ENCODE measurements around the gene RBMS1. TPM values are rescaled to one million over a fixed set of nuclear protein-coding genes. Genes with fewer than 3 reads are reported as not detected.

RBMS1 gene
- total and polyA plus RNA-seq, 2 of the 13 experiments (the other 11 are each of a cell fraction or from before 2014, with no cell fraction given): 55.5 to 110 TPM

DNA sequence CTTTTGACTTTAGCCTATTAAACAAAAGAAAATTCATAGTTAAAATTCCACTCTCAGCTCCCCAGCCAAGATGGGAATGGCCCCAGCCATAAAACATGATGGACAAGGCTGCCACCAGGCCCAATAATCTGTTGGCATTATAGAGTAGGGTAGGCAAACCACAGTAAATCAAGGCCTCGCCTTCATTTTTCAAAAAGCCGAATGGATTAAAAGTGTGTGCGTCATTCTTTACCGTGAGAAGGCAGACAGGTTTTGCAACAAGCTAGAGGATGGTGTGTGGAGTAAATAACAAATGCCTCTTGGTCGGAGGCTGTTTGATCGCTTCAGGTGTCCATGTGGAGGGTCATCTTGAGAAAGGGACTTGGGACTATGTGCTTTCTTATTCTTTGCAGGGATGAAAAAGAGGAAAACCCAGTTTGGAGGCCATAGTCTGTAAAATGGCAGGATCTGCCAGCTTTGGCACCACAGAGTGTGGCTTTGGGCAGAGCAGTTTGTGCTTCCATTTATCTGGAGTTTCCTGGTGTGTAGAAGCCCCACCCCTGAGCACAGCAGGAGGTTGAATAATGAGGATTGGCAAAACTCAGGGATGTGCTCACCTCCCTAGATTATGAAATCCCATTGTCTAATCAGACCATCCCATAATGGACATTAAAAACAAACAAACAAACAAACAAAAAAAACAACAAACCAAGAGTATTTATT is 236.4 kb downstream of the RBMS1 start:
- Histone ChIP-seq H3K9ac (ENCODE audit: insufficient read depth, low read depth, low read length) (no peak overlapping the region), H2AFZ (ENCODE audit: low read length) (no peak overlapping the region), H4K20me1 (ENCODE audit: insufficient read depth, low read length) (no peaks in the 10 kb centered on the region), H3K4me3 (replicated peaks in 1 of 3; ENCODE audit: insufficient read depth in 1 of 3, low read depth in 2 of 3, low read length in 3 of 3) (no peak overlapping the region), H3K79me2 (ENCODE audit: insufficient read depth, low read length) (no peaks in the 10 kb centered on the region), H3K27ac (ENCODE audit: extremely low read length, insufficient read depth, low read length) (no peak overlapping the region), H3K4me2 (ENCODE audit: low read depth, low read length) (no peak overlapping the region), H3K36me3 (replicated peaks in 1 of 2; ENCODE audit: control insufficient read depth in 1 of 2, insufficient read depth in 2 of 2, low read length in 2 of 2) (no peaks in the 10 kb centered on the region), H3K27me3 (ENCODE audit: control insufficient read depth in 1 of 2, insufficient read depth in 2 of 2, low read length in 2 of 2) (no peaks in the 10 kb centered on the region), H3K9me3 (ENCODE audit: low read length) (no peaks in the 10 kb centered on the region), H3K4me1 (ENCODE audit: insufficient read depth, low read length) (no peaks in the 10 kb centered on the region)
- ATAC-seq (no peak), DNase-seq (ENCODE audit: low spot score) (no peak), FAIRE-seq (no peak)
- BruUV-seq (replicated peaks): no TSS peak
- in situ Hi-C loops (cut with HindIII; ENCODE audit: extremely low pct_ligation_motif_present, low pct_unique_long_range_greater_than_20kb) (loop anchor here (25.0 kb wide), 1 partner anchor 705 kb away; no protein-coding TSS in a partner anchor), intact Hi-C loops (cut with micrococcal nuclease; ENCODE audit: unreplicated experiment) (no loop called here)
- 80% methylated on average over 6 of the region's 6 CpGs for WGBS (ENCODE audit: low lambda C conversion rate)
- ChIA-PET CTCF (ENCODE audit: low intra/inter-chr PET ratio, low total read pairs) (no interaction called here), POLR2A (no interaction called here)
- TF ChIP-seq ZNF543 (CRISPR knock-in tag; IDR thresholded peaks at IDR 0.05) (no peak), ZSCAN9 (CRISPR knock-in tag; IDR thresholded peaks at IDR 0.05; ENCODE audit: borderline replicate concordance) (no peak), ZNF317 (CRISPR knock-in tag; IDR thresholded peaks at IDR 0.05) (no peak), DNMT1 (CRISPR knock-in tag; IDR thresholded peaks at IDR 0.05) (no peak), RELA (CRISPR knock-in tag; IDR thresholded peaks at IDR 0.05) (no peak), ZNF749 (CRISPR knock-in tag; IDR thresholded peaks at IDR 0.05; ENCODE audit: borderline replicate concordance) (no peak), TOPORS (CRISPR knock-in tag; IDR thresholded peaks at IDR 0.05) (no peak), ZMYM4 (CRISPR knock-in tag; IDR thresholded peaks at IDR 0.05) (no peak), YEATS2 (CRISPR knock-in tag; IDR thresholded peaks at IDR 0.05; ENCODE audit: borderline replicate concordance) (no peak), ZNF761 (CRISPR knock-in tag; conservative IDR thresholded peaks at IDR 0.05) (no peak), HIVEP1 (CRISPR knock-in tag; IDR thresholded peaks at IDR 0.05) (no peak), CENPX (CRISPR knock-in tag; IDR thresholded peaks at IDR 0.05) (no peak), ZNF782 (CRISPR knock-in tag; IDR thresholded peaks at IDR 0.05; ENCODE audit: borderline replicate concordance) (no peak)
- TF ChIP-seq, protein P1, sequence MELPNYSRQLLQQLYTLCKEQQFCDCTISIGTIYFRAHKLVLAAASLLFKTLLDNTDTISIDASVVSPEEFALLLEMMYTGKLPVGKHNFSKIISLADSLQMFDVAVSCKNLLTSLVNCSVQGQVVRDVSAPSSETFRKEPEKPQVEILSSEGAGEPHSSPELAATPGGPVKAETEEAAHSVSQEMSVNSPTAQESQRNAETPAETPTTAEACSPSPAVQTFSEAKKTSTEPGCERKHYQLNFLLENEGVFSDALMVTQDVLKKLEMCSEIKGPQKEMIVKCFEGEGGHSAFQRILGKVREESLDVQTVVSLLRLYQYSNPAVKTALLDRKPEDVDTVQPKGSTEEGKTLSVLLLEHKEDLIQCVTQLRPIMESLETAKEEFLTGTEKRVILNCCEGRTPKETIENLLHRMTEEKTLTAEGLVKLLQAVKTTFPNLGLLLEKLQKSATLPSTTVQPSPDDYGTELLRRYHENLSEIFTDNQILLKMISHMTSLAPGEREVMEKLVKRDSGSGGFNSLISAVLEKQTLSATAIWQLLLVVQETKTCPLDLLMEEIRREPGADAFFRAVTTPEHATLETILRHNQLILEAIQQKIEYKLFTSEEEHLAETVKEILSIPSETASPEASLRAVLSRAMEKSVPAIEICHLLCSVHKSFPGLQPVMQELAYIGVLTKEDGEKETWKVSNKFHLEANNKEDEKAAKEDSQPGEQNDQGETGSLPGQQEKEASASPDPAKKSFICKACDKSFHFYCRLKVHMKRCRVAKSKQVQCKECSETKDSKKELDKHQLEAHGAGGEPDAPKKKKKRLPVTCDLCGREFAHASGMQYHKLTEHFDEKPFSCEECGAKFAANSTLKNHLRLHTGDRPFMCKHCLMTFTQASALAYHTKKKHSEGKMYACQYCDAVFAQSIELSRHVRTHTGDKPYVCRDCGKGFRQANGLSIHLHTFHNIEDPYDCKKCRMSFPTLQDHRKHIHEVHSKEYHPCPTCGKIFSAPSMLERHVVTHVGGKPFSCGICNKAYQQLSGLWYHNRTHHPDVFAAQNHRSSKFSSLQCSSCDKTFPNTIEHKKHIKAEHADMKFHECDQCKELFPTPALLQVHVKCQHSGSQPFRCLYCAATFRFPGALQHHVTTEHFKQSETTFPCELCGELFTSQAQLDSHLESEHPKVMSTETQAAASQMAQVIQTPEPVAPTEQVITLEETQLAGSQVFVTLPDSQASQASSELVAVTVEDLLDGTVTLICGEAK (IDR thresholded peaks at IDR 0.05): no peak
- TF ChIP-seq, protein P1 (CRISPR knock-in tag; IDR thresholded peaks at IDR 0.05): no peak
- TF ChIP-seq, protein P2, sequence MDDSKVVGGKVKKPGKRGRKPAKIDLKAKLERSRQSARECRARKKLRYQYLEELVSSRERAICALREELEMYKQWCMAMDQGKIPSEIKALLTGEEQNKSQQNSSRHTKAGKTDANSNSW (CRISPR knock-in tag; IDR thresholded peaks at IDR 0.05; ENCODE audit: borderline replicate concordance): no peak

All from HepG2 (cell line).